Activated naive CD8-positive, alpha-beta T cell (primary cell): ENCODE measurements around the gene ELOVL5.

Experiments
- H3K27ac Mint-ChIP-seq: one replicate; pipeline ENCODE4 v1.8.0; 2021; ENCODE audit warnings: mixed read lengths
- H3K27me3 Mint-ChIP-seq: one replicate; pipeline ENCODE4 v1.8.0; 2021; ENCODE audit warnings: mixed read lengths
- H3K36me3 Mint-ChIP-seq: one replicate; pipeline ENCODE4 v1.8.0; 2021; ENCODE audit warnings: mixed read lengths
- H3K4me1 Mint-ChIP-seq: one replicate; pipeline ENCODE4 v1.8.0; 2021; ENCODE audit warnings: low read depth, mixed read lengths
- H3K4me3 Mint-ChIP-seq: one replicate; pipeline ENCODE4 v1.8.0; 2021; ENCODE audit warnings: mild to moderate bottlenecking, mixed read lengths
- H3K9me3 Mint-ChIP-seq: one replicate; pipeline ENCODE4 v1.8.0; 2021; ENCODE audit warnings: low read depth, mixed read lengths

Gene ELOVL5

GRCh38 chr6:53264915-53265607 is 83.7 kb downstream of the ELOVL5 start:
- no peaks in the 10 kb centered on the region for H3K9me3 Mint-ChIP-seq
- no peak overlapping the region for H3K4me3 Mint-ChIP-seq
- H3K27me3 Mint-ChIP-seq, result no peaks in the 10 kb centered on the region
- no peaks in the 10 kb centered on the region for H3K4me1 Mint-ChIP-seq
- H3K36me3 Mint-ChIP-seq, result peaks cover 40% of the 10 kb centered on the region
- H3K27ac Mint-ChIP-seq, result no peak overlapping the region

GRCh38 chr6:53264337-53264736 is 84.4 kb downstream of the ELOVL5 start:
- Mint-ChIP-seq H3K4me3 (no peak overlapping the region), H3K36me3 (peaks cover 43% of the 10 kb centered on the region), H3K9me3 (no peaks in the 10 kb centered on the region), H3K27ac (no peak overlapping the region), H3K4me1 (no peaks in the 10 kb centered on the region), H3K27me3 (no peaks in the 10 kb centered on the region)

- Mint-ChIP-seq H3K4me1 (no peaks in the 10 kb centered on the region), H3K36me3 (peaks cover 42% of the 10 kb centered on the region), H3K9me3 (no peaks in the 10 kb centered on the region), H3K27me3 (no peaks in the 10 kb centered on the region), H3K27ac (no peak overlapping the region), H3K4me3 (no peak overlapping the region)
These were observed 84.8 kb downstream of the ELOVL5 start for GRCh38 chr6:53263917-53264316.

- Mint-ChIP-seq H3K27ac (no peak overlapping the region), H3K36me3 (peaks cover 35% of the 10 kb centered on the region), H3K4me3 (no peak overlapping the region), H3K9me3 (no peaks in the 10 kb centered on the region), H3K27me3 (no peaks in the 10 kb centered on the region), H3K4me1 (no peaks in the 10 kb centered on the region)
These were observed 88.7 kb downstream of the ELOVL5 start for GRCh38 chr6:53259860-53260580.

GRCh38 chr6:53258774-53259155 is 90.0 kb downstream of the ELOVL5 start:
- no peaks in the 10 kb centered on the region for H3K9me3 Mint-ChIP-seq
- no peaks in the 10 kb centered on the region for H3K27me3 Mint-ChIP-seq
- H3K27ac Mint-ChIP-seq, result no peak overlapping the region
- H3K4me3 Mint-ChIP-seq, result no peak overlapping the region
- peaks cover 31% of the 10 kb centered on the region for H3K36me3 Mint-ChIP-seq
- no peaks in the 10 kb centered on the region for H3K4me1 Mint-ChIP-seq

GRCh38 chr6:53258076-53258773 is 90.5 kb downstream of the ELOVL5 start:
- Mint-ChIP-seq H3K4me1 (no peaks in the 10 kb centered on the region), H3K27me3 (no peaks in the 10 kb centered on the region), H3K9me3 (no peaks in the 10 kb centered on the region), H3K36me3 (peaks cover 32% of the 10 kb centered on the region), H3K4me3 (no peak overlapping the region), H3K27ac (no peak overlapping the region)

GRCh38 chr6:53257533-53257932 is 91.2 kb downstream of the ELOVL5 start:
- Mint-ChIP-seq H3K27me3 (no peaks in the 10 kb centered on the region), H3K36me3 (peaks cover 32% of the 10 kb centered on the region), H3K27ac (no peak overlapping the region), H3K4me3 (no peak overlapping the region), H3K9me3 (no peaks in the 10 kb centered on the region), H3K4me1 (no peaks in the 10 kb centered on the region)

- no peaks in the 10 kb centered on the region for H3K4me1 Mint-ChIP-seq
- no peak overlapping the region for H3K27ac Mint-ChIP-seq
- no peak overlapping the region for H3K4me3 Mint-ChIP-seq
- no peaks in the 10 kb centered on the region for H3K9me3 Mint-ChIP-seq
- no peaks in the 10 kb centered on the region for H3K27me3 Mint-ChIP-seq
- peaks cover 29% of the 10 kb centered on the region for H3K36me3 Mint-ChIP-seq
These were observed 91.7 kb downstream of the ELOVL5 start for GRCh38 chr6:53257001-53257400.

GRCh38 chr6:53252177-53252692 is 96.5 kb downstream of the ELOVL5 start:
- Mint-ChIP-seq H3K27ac (no peak overlapping the region), H3K36me3 (peaks cover 7% of the 10 kb centered on the region), H3K4me3 (no peak overlapping the region), H3K27me3 (no peaks in the 10 kb centered on the region), H3K9me3 (no peaks in the 10 kb centered on the region), H3K4me1 (no peaks in the 10 kb centered on the region)

GRCh38 chr6:53251033-53251672 is 97.6 kb downstream of the ELOVL5 start:
- Mint-ChIP-seq H3K4me1 (no peaks in the 10 kb centered on the region), H3K27me3 (no peaks in the 10 kb centered on the region), H3K9me3 (no peaks in the 10 kb centered on the region), H3K4me3 (no peak overlapping the region), H3K27ac (no peak overlapping the region), H3K36me3 (peaks cover 7% of the 10 kb centered on the region)

GRCh38 chr6:53250176-53251032 is 98.3 kb downstream of the ELOVL5 start:
- no peaks in the 10 kb centered on the region for H3K27me3 Mint-ChIP-seq
- H3K9me3 Mint-ChIP-seq, result no peaks in the 10 kb centered on the region
- no peaks in the 10 kb centered on the region for H3K4me1 Mint-ChIP-seq
- no peak overlapping the region for H3K4me3 Mint-ChIP-seq
- peaks cover 7% of the 10 kb centered on the region for H3K36me3 Mint-ChIP-seq
- H3K27ac Mint-ChIP-seq, result no peak overlapping the region

GRCh38 chr6:53246924-53247323 is 101.8 kb downstream of the ELOVL5 start:
- peaks cover 5% of the 10 kb centered on the region for H3K4me1 Mint-ChIP-seq
- H3K27ac Mint-ChIP-seq, result no peak overlapping the region
- H3K27me3 Mint-ChIP-seq, result no peaks in the 10 kb centered on the region
- peaks cover 4% of the 10 kb centered on the region for H3K36me3 Mint-ChIP-seq
- no peak overlapping the region for H3K4me3 Mint-ChIP-seq
- no peaks in the 10 kb centered on the region for H3K9me3 Mint-ChIP-seq

- H3K9me3 Mint-ChIP-seq, result no peaks in the 10 kb centered on the region
- H3K4me1 Mint-ChIP-seq, result peaks cover 25% of the 10 kb centered on the region
- H3K36me3 Mint-ChIP-seq, result peaks cover 12% of the 10 kb centered on the region
- no peaks in the 10 kb centered on the region for H3K27me3 Mint-ChIP-seq
- H3K27ac Mint-ChIP-seq, result no peak overlapping the region
- H3K4me3 Mint-ChIP-seq, result no peak overlapping the region
These were observed 103.8 kb downstream of the ELOVL5 start for GRCh38 chr6:53244958-53245357.

- Mint-ChIP-seq H3K9me3 (no peaks in the 10 kb centered on the region), H3K27ac (no peak overlapping the region), H3K4me3 (no peak overlapping the region), H3K36me3 (peaks cover 13% of the 10 kb centered on the region), H3K4me1 (peaks cover 28% of the 10 kb centered on the region), H3K27me3 (no peaks in the 10 kb centered on the region)
These were observed 104.3 kb downstream of the ELOVL5 start for GRCh38 chr6:53244399-53244931.
